Left ventricle myocardium inferior (tissue), 1 donor: Measurements from ENCODE around the gene BLVRB. TPM values are rescaled to one million over a fixed set of nuclear protein-coding genes. Genes with fewer than 3 reads are reported as not detected.

Source experiments
- DNase-seq: peaks from one replicate; pipeline ENCODE4 v3.0.0-alpha.2; 2020
- H3K27ac ChIP-seq: fragments of 200-600 bp; replicated peaks from 2 replicates; pipeline ENCODE4 v1.8.0; 2021
- H3K27me3 ChIP-seq: fragments of 200-600 bp; 2 replicates; pipeline ENCODE4 v1.8.0; 2021; ENCODE audit warnings: low read depth
- H3K36me3 ChIP-seq: fragments of 200-600 bp; 2 replicates; pipeline ENCODE4 v1.8.0; 2021
- H3K4me1 ChIP-seq: fragments of 200-600 bp; 2 replicates; pipeline ENCODE4 v1.8.0; 2021
- H3K4me3 ChIP-seq: fragments of 200-600 bp; 2 replicates; pipeline ENCODE4 v1.8.0; 2021; ENCODE audit warnings: mild to moderate bottlenecking, moderate library complexity
- H3K9me3 ChIP-seq: fragments of 200-600 bp; replicated peaks from 2 replicates; pipeline ENCODE4 v1.8.0; 2021
- intact Hi-C: fragments of 100-400 bp; cut with micrococcal nuclease; formaldehyde crosslinking; loops from one replicate; pipeline ENCODE4 v1.11.0; 2022
- total RNA-seq: library from RNA; stranded (reverse); fragmentation: NEBNext Ultra II Directional; extraction: Animal tissue kit (Norgen Biotek cat#: 25700); gene quantifications from one replicate; pipeline ENCODE4 v1.2.1, GENCODE V29; 2021
- TF ChIP-seq, protein P1 (sequence below): fragments of 200-600 bp; IDR thresholded peaks from 2 replicates; pipeline ENCODE4 v1.8.0; 2021; ENCODE audit warnings: antibody characterized with exemption, mild to moderate bottlenecking, borderline replicate concordance
- donor health status: DM: no; HTN: yes; CAD: no; lungs with severe emphysema.

The BLVRB gene
- total RNA-seq, 1 donor from 2014 or later: 91.3 TPM

DNA sequence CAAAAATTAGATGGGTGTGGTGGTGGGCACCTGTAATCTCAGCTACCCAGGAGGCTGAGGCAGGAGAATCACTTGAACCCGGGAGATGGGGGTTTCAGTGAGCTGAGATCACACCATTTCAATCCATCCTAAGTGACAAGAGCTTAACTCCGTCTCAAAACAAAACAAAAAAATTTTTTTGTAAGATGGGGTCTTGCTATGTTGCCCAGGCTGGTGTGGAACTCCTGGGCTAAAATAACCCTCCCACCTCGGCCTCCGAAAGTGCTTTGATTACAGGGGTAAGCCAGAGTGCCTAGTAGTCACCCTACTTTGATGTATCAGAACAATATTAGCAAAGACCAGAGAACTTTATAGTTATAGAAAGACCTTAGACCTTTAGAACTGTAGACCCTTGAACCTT is 9.2 kb upstream of the BLVRB start:
- intact Hi-C loops: no loop called here
- H3K36me3 ChIP-seq: no peaks in the 10 kb centered on the region
- DNase-seq: no peak
- no peaks in the 10 kb centered on the region for H3K9me3 ChIP-seq
- no peak overlapping the region for H3K27ac ChIP-seq
- H3K4me3 ChIP-seq: no peak overlapping the region
- H3K27me3 ChIP-seq: no peaks in the 10 kb centered on the region
- no peaks in the 10 kb centered on the region for H3K4me1 ChIP-seq
- TF ChIP-seq, protein P1, sequence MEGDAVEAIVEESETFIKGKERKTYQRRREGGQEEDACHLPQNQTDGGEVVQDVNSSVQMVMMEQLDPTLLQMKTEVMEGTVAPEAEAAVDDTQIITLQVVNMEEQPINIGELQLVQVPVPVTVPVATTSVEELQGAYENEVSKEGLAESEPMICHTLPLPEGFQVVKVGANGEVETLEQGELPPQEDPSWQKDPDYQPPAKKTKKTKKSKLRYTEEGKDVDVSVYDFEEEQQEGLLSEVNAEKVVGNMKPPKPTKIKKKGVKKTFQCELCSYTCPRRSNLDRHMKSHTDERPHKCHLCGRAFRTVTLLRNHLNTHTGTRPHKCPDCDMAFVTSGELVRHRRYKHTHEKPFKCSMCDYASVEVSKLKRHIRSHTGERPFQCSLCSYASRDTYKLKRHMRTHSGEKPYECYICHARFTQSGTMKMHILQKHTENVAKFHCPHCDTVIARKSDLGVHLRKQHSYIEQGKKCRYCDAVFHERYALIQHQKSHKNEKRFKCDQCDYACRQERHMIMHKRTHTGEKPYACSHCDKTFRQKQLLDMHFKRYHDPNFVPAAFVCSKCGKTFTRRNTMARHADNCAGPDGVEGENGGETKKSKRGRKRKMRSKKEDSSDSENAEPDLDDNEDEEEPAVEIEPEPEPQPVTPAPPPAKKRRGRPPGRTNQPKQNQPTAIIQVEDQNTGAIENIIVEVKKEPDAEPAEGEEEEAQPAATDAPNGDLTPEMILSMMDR: no peak

DNA sequence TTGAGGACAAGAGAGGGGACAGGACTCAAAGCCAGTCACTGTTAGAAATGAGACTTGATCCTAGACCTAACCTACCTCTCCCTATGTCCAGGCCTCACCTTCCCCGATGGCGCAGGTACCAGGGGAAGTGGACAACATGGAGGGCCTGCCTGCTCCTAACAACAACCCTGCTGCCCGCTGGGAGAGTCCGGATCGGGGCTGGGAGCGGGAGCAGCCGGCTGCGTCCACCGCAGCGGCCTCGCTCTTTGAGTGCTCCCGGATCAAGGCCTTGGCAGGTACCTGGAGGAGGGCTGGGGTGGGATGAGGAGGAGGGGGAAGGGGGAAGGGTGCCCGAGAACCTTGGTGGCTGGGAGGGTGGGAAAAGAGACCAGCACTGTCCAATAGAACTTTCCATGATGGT is 7.0 kb upstream of the BLVRB start:
- H3K27ac ChIP-seq: no peak overlapping the region
- TF ChIP-seq, protein P1: no peak
- no peak for DNase-seq
- intact Hi-C loops: no loop called here
- H3K4me3 ChIP-seq: no peak overlapping the region
- H3K27me3 ChIP-seq: peaks cover under 1% of the 10 kb centered on the region
- peaks cover 2% of the 10 kb centered on the region for H3K4me1 ChIP-seq
- H3K36me3 ChIP-seq: no peaks in the 10 kb centered on the region
- H3K9me3 ChIP-seq: no peaks in the 10 kb centered on the region

DNA sequence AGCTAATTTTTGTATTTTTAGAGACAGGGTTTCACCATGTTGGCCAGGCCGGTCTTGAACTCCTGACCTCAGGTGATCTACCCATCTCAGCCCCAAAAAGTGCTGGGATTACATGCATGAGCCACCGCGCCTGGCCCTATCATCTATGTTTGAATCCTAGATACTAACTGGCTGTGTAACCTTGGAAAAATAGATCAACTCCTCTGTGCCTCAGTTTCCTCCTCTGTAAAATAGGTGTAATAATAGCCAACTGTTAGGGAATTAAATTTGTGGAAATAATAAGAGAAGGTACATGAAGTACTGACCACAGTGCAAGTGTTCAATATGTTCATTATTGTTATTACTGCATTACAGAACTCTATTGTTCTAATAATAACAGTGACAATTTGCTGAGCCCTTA is 5.6 kb upstream of the BLVRB start:
- H3K27me3 ChIP-seq: peaks cover 5% of the 10 kb centered on the region
- no peaks in the 10 kb centered on the region for H3K36me3 ChIP-seq
- intact Hi-C loops: no loop called here
- H3K4me3 ChIP-seq: no peak overlapping the region
- H3K27ac ChIP-seq: no peak overlapping the region
- H3K4me1 ChIP-seq: peaks cover 13% of the 10 kb centered on the region
- H3K9me3 ChIP-seq: no peaks in the 10 kb centered on the region
- TF ChIP-seq, protein P1: no peak
- DNase-seq: no peak

DNA sequence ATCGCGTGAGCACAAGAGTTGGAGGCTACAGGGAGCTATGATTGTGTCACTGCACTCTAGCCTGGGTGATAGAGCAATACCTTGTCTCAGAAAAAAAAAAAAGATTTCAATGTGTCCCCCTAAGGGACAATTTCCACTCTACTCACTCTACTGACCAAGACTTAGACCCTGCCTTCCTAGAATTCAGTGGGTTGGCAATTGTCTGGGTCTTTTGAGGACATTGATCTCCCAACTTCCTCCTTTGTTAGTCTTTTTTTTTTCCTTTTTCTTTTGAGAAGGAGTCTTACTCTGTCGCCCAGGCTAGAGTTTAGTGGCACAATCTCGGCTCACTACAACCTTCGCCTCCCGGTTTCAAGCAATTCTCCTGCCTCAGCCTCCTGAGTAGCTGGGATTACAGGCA is 3.5 kb upstream of the BLVRB start:
- Histone ChIP-seq H3K4me1 (peaks cover 30% of the 10 kb centered on the region), H3K9me3 (no peaks in the 10 kb centered on the region), H3K36me3 (no peaks in the 10 kb centered on the region), H3K27ac (no peak overlapping the region), H3K4me3 (no peak overlapping the region), H3K27me3 (peaks cover 5% of the 10 kb centered on the region)
- DNase-seq: no peak
- TF ChIP-seq, protein P1: no peak
- intact Hi-C loops: no loop called here

DNA sequence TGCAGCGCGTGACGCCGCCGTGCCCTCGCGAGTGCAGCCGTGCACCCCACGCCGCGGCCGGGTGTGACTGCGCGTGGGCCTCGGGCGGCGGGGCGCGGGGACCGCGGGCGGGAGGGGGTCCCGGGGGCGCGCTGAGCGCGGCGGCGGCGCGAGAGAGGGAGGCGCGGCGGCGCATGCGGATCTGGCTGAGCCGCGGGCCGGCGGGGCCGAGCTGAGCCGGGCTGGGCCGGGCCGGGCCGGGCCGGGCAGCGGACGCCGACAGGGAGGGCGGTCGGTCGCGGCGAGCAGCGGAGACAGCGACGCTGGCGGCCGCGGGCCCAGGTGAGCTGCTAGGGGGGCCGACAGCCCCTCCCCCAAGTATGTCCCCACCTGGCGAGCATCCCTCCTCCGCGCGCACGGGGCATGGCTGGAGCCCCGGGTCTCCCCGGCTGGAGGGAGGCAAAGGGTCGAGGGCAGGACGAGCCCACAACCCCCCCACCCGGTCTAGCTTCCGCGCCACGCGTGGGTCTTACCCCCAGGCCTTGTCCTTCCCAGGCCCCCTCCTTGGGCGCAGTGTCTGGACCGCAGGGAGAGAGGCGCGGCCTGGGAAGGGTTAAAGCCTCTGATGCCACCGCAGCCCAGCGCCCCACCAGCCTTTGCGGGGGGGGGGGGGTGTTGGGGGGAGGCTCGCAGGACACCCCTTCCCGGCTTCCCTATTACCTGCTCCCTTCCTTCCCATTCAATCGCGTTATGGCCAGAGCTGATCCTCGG is 1.6 kb upstream of the BLVRB start, which contains the start of gene SPTBN4:
Gene SPTBN4, plus strand, starts transcription at position 17 of the 750 bp plus-strand sequence. CDS start 5,621 bp downstream, outside the sequence.
- DNase-seq: no peak
- TF ChIP-seq, protein P1: no peak
- H3K36me3 ChIP-seq: no peaks in the 10 kb centered on the region
- peaks cover 35% of the 10 kb centered on the region for H3K4me1 ChIP-seq
- no peaks in the 10 kb centered on the region for H3K9me3 ChIP-seq
- H3K27me3 ChIP-seq: peaks cover 5% of the 10 kb centered on the region
- intact Hi-C loops: no loop called here
- peak within 1 kb of the TSS; percentile 84 for H3K27ac ChIP-seq
- peak within 1 kb of the TSS; percentile 75 for H3K4me3 ChIP-seq
